C4-2B (cell line): Measurements from ENCODE around the gene NUCKS1.

Experiments
- CTCF ChIP-seq: fragments of 450-650 bp; conservative IDR thresholded peaks from 2 replicates; pipeline ENCODE4 v1.5.1; 2017; ENCODE audit warnings: mild to moderate bottlenecking
- ZFX ChIP-seq: fragments of 450-650 bp; IDR thresholded peaks from 2 replicates; pipeline ENCODE4 v1.6.1; 2017

- no peak for TF ChIP-seq CTCF
- TF ChIP-seq ZFX = no peak
Measured at GRCh38 chr1:205785446-205785845, 35.5 kb upstream of the NUCKS1 start.
